Measurements from ENCODE around the gene H3-3A. TPM values are rescaled to one million over a fixed set of nuclear protein-coding genes. Genes with fewer than 3 reads are reported as not detected.

H3-3A gene
- total and polyA plus RNA-seq, 10 of the 15 experiments (the other 5 are each of a cell fraction or from before 2014, with no cell fraction given) = 215 to 486 (median 393) TPM

DNA sequence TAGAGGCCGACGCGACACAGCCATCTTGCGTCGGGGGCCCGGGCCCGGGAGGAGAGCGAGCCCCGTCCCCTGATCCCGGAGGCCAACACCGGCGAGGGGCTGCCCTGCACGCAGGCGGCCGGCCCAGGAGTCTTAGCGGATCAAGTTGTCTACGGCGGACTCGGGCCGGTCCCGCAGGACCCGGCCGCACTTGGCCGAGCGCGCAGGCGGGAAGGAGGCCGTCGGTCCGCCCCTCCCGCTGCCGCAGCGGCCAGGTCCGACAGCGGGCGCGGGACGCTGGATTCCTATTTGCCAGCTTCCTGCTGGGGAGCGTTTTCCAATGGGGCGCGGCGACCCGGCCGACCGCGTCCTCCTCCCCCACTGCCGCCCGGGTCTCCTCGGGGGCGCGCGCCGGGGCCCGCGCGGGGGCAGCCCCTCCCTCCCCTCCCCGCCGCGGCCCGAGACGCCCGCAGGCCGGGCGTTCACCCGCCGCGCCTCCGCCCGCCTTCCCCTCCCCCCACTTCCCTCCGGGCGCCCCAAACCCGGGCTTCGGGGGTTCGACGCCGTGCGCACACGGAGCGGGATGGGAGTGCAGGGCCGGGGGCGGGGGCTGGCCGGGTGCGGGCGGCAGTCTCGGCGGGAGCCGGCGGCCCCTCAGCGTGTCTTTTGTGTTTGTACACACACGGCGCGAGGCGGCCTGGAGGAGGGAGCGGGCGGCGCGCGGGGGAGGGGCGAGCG, 517 bp upstream of the H3-3A start (continued):
- TF ChIP-seq POLR2AphosphoS2 (IDR thresholded peaks at IDR 0.05; ENCODE audit: low read depth, low read length) = peak; percentile 7; the same call in 1 of the 2 replicates
- TF ChIP-seq, protein P1, sequence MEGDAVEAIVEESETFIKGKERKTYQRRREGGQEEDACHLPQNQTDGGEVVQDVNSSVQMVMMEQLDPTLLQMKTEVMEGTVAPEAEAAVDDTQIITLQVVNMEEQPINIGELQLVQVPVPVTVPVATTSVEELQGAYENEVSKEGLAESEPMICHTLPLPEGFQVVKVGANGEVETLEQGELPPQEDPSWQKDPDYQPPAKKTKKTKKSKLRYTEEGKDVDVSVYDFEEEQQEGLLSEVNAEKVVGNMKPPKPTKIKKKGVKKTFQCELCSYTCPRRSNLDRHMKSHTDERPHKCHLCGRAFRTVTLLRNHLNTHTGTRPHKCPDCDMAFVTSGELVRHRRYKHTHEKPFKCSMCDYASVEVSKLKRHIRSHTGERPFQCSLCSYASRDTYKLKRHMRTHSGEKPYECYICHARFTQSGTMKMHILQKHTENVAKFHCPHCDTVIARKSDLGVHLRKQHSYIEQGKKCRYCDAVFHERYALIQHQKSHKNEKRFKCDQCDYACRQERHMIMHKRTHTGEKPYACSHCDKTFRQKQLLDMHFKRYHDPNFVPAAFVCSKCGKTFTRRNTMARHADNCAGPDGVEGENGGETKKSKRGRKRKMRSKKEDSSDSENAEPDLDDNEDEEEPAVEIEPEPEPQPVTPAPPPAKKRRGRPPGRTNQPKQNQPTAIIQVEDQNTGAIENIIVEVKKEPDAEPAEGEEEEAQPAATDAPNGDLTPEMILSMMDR (IDR thresholded peaks at IDR 0.05 in 2 of 3, conservative IDR thresholded peaks at IDR 0.05 in 1 of 3; ENCODE audit: control insufficient read depth in 2 of 3, extremely low read depth in 1 of 3, insufficient read depth in 1 of 3, low read depth in 3 of 3, low read length in 3 of 3) = no peak
- TF ChIP-seq TARDBP (IDR thresholded peaks at IDR 0.05; ENCODE audit: borderline replicate concordance) = no peak
- TF ChIP-seq SREBF1 (IDR thresholded peaks at IDR 0.05; ENCODE audit: low read length) = no peak
- TF ChIP-seq ETV6 (conservative IDR thresholded peaks at IDR 0.05 in 1 of 2, IDR thresholded peaks at IDR 0.05 in 1 of 2; ENCODE audit: borderline replicate concordance in 1 of 2, low read depth in 1 of 2) = no peak
- no peak for TF ChIP-seq NR2C1 (IDR thresholded peaks at IDR 0.05)
- TF ChIP-seq ATF7 (IDR thresholded peaks at IDR 0.05; ENCODE audit: low read depth) = no peak
- TF ChIP-seq, protein P2, sequence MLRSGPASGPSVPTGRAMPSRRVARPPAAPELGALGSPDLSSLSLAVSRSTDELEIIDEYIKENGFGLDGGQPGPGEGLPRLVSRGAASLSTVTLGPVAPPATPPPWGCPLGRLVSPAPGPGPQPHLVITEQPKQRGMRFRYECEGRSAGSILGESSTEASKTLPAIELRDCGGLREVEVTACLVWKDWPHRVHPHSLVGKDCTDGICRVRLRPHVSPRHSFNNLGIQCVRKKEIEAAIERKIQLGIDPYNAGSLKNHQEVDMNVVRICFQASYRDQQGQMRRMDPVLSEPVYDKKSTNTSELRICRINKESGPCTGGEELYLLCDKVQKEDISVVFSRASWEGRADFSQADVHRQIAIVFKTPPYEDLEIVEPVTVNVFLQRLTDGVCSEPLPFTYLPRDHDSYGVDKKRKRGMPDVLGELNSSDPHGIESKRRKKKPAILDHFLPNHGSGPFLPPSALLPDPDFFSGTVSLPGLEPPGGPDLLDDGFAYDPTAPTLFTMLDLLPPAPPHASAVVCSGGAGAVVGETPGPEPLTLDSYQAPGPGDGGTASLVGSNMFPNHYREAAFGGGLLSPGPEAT (IDR thresholded peaks at IDR 0.05; ENCODE audit: low read depth) = no peak
- no peak; the same call in 1 of the 2 replicates for TF ChIP-seq SIN3A (IDR thresholded peaks at IDR 0.05; ENCODE audit: low read depth, low read length)
- no peak for TF ChIP-seq KDM1A (IDR thresholded peaks at IDR 0.05; ENCODE audit: borderline replicate concordance)
- TF ChIP-seq, protein P3, sequence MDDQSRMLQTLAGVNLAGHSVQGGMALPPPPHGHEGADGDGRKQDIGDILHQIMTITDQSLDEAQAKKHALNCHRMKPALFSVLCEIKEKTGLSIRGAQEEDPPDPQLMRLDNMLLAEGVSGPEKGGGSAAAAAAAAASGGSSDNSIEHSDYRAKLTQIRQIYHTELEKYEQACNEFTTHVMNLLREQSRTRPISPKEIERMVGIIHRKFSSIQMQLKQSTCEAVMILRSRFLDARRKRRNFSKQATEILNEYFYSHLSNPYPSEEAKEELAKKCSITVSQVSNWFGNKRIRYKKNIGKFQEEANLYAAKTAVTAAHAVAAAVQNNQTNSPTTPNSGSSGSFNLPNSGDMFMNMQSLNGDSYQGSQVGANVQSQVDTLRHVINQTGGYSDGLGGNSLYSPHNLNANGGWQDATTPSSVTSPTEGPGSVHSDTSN (IDR thresholded peaks at IDR 0.05; ENCODE audit: insufficient replicate concordance, low read depth, low read length) = no peak
- TF ChIP-seq EGR1 (IDR thresholded peaks at IDR 0.05; ENCODE audit: borderline replicate concordance in 1 of 2, low read depth in 2 of 2, low read length in 2 of 2) = peak in 1 of 2 experiments; percentile 7; a peak in 1 of 3 replicates
- no peak for TF ChIP-seq HDAC2 (IDR thresholded peaks at IDR 0.05)
- peak; percentile 80; the same call in 1 of the 2 replicates for TF ChIP-seq LARP7 (IDR thresholded peaks at IDR 0.05)
- no peak for TF ChIP-seq SMC3 (IDR thresholded peaks at IDR 0.05; ENCODE audit: borderline replicate concordance, low read length)
- TF ChIP-seq SREBF2 (IDR thresholded peaks at IDR 0.05; ENCODE audit: low read length) = no peak
- TF ChIP-seq, protein P4, sequence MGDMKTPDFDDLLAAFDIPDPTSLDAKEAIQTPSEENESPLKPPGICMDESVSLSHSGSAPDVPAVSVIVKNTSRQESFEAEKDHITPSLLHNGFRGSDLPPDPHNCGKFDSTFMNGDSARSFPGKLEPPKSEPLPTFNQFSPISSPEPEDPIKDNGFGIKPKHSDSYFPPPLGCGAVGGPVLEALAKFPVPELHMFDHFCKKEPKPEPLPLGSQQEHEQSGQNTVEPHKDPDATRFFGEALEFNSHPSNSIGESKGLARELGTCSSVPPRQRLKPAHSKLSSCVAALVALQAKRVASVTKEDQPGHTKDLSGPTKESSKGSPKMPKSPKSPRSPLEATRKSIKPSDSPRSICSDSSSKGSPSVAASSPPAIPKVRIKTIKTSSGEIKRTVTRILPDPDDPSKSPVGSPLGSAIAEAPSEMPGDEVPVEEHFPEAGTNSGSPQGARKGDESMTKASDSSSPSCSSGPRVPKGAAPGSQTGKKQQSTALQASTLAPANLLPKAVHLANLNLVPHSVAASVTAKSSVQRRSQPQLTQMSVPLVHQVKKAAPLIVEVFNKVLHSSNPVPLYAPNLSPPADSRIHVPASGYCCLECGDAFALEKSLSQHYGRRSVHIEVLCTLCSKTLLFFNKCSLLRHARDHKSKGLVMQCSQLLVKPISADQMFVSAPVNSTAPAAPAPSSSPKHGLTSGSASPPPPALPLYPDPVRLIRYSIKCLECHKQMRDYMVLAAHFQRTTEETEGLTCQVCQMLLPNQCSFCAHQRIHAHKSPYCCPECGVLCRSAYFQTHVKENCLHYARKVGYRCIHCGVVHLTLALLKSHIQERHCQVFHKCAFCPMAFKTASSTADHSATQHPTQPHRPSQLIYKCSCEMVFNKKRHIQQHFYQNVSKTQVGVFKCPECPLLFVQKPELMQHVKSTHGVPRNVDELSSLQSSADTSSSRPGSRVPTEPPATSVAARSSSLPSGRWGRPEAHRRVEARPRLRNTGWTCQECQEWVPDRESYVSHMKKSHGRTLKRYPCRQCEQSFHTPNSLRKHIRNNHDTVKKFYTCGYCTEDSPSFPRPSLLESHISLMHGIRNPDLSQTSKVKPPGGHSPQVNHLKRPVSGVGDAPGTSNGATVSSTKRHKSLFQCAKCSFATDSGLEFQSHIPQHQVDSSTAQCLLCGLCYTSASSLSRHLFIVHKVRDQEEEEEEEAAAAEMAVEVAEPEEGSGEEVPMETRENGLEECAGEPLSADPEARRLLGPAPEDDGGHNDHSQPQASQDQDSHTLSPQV (IDR thresholded peaks at IDR 0.05) = 0 out of 2 replicates have a peak, but pooled peaks have one; percentile 10
- TF ChIP-seq TCF7 (IDR thresholded peaks at IDR 0.05; ENCODE audit: borderline replicate concordance) = no peak

All from GM12878 (cell line).